ENCODE data around the gene TMEM86A.

- TF ChIP-seq, protein P1, sequence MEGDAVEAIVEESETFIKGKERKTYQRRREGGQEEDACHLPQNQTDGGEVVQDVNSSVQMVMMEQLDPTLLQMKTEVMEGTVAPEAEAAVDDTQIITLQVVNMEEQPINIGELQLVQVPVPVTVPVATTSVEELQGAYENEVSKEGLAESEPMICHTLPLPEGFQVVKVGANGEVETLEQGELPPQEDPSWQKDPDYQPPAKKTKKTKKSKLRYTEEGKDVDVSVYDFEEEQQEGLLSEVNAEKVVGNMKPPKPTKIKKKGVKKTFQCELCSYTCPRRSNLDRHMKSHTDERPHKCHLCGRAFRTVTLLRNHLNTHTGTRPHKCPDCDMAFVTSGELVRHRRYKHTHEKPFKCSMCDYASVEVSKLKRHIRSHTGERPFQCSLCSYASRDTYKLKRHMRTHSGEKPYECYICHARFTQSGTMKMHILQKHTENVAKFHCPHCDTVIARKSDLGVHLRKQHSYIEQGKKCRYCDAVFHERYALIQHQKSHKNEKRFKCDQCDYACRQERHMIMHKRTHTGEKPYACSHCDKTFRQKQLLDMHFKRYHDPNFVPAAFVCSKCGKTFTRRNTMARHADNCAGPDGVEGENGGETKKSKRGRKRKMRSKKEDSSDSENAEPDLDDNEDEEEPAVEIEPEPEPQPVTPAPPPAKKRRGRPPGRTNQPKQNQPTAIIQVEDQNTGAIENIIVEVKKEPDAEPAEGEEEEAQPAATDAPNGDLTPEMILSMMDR (IDR thresholded peaks at IDR 0.05) = no peak
- TF ChIP-seq ZFX (IDR thresholded peaks at IDR 0.05; ENCODE audit: borderline replicate concordance) = no peak
Observed at GRCh38 chr11:18752502-18752901, 53.9 kb downstream of the TMEM86A start.

Measured in 22Rv1 (cell line).